Muscle layer of colon (tissue), 2 donors: ENCODE data around the gene VWA2.

Experiments
- H3K27ac ChIP-seq: one replicate; pipeline ENCODE4 v1.7.0; 2013; ENCODE audit warnings: low read depth, mild to moderate bottlenecking, low read length, moderate library complexity
- H3K27me3 ChIP-seq, 2 donors: one replicate each; pipeline ENCODE4 v1.7.0; 2013; ENCODE audit warnings: low read length in 2 of 2, mild to moderate bottlenecking in 2 of 2; ENCODE audit not compliant: insufficient read depth in 2 of 2, control insufficient read depth in 1 of 2
- H3K36me3 ChIP-seq: one replicate; pipeline ENCODE4 v1.7.0; 2013; ENCODE audit warnings: mild to moderate bottlenecking, low read length; ENCODE audit not compliant: insufficient read depth
- H3K4me1 ChIP-seq: one replicate; pipeline ENCODE4 v1.7.0; 2013; ENCODE audit warnings: mild to moderate bottlenecking, low read length; ENCODE audit not compliant: insufficient read depth
- H3K4me3 ChIP-seq, 2 donors: one replicate each; pipeline ENCODE4 v1.7.0; 2013; ENCODE audit warnings: low read length in 2 of 2, low read depth in 1 of 2, mild to moderate bottlenecking in 1 of 2, moderate library complexity in 1 of 2
- H3K9ac ChIP-seq: one replicate; pipeline ENCODE4 v1.7.0; 2013; ENCODE audit warnings: low read length
- H3K9me3 ChIP-seq: one replicate; pipeline ENCODE4 v1.7.0; 2013; ENCODE audit warnings: mild to moderate bottlenecking, low read length
- donor health status: abdominal sarcoma.
- donor health status: Adenocarcinoma of cecum.

Gene VWA2

GRCh38 chr10:114311023-114311422 is 72.0 kb downstream of the VWA2 start:
- H3K9me3 ChIP-seq, result no peaks in the 10 kb centered on the region
- H3K9ac ChIP-seq, result no peak overlapping the region
- no peaks in the 10 kb centered on the region for H3K4me1 ChIP-seq
- H3K4me3 ChIP-seq, result no peak overlapping the region
- no peak overlapping the region for H3K27ac ChIP-seq
- H3K36me3 ChIP-seq, result peaks cover 3% of the 10 kb centered on the region
- no peaks in the 10 kb centered on the region for H3K27me3 ChIP-seq

GRCh38 chr10:114311496-114312209 is 72.6 kb downstream of the VWA2 start:
- no peak overlapping the region for H3K27ac ChIP-seq

GRCh38 chr10:114313139-114313538 is 74.1 kb downstream of the VWA2 start:
- Histone ChIP-seq H3K27ac (no peak overlapping the region), H3K4me3 (no peak overlapping the region), H3K27me3 (no peaks in the 10 kb centered on the region), H3K9ac (no peak overlapping the region), H3K9me3 (no peaks in the 10 kb centered on the region), H3K4me1 (no peaks in the 10 kb centered on the region), H3K36me3 (peaks cover 3% of the 10 kb centered on the region)

More at GRCh38 chr10:114311496-114312209, 72.6 kb downstream of the VWA2 start:
- Histone ChIP-seq H3K27me3 (no peaks in the 10 kb centered on the region), H3K4me3 (no peak overlapping the region), H3K36me3 (peaks cover 3% of the 10 kb centered on the region), H3K4me1 (no peaks in the 10 kb centered on the region), H3K9me3 (no peaks in the 10 kb centered on the region), H3K9ac (no peak overlapping the region)

GRCh38 chr10:114313866-114314265 is 74.8 kb downstream of the VWA2 start:
- no peak overlapping the region for H3K27ac ChIP-seq
- H3K27me3 ChIP-seq, result no peaks in the 10 kb centered on the region
- H3K4me3 ChIP-seq, result no peak overlapping the region
- no peaks in the 10 kb centered on the region for H3K4me1 ChIP-seq
- no peaks in the 10 kb centered on the region for H3K9me3 ChIP-seq
- H3K9ac ChIP-seq, result no peak overlapping the region
- peaks cover 3% of the 10 kb centered on the region for H3K36me3 ChIP-seq

- peaks cover 3% of the 10 kb centered on the region for H3K36me3 ChIP-seq
- no peak overlapping the region for H3K4me3 ChIP-seq
- H3K27me3 ChIP-seq, result no peaks in the 10 kb centered on the region
- H3K27ac ChIP-seq, result no peak overlapping the region
- no peaks in the 10 kb centered on the region for H3K4me1 ChIP-seq
- no peaks in the 10 kb centered on the region for H3K9me3 ChIP-seq
- H3K9ac ChIP-seq, result no peak overlapping the region
Measured at GRCh38 chr10:114315566-114316420, 76.7 kb downstream of the VWA2 start.

- H3K4me1 ChIP-seq, result no peaks in the 10 kb centered on the region
- no peaks in the 10 kb centered on the region for H3K27me3 ChIP-seq
- no peak overlapping the region for H3K4me3 ChIP-seq
- H3K36me3 ChIP-seq, result peaks cover 3% of the 10 kb centered on the region
- H3K27ac ChIP-seq, result no peak overlapping the region
- H3K9ac ChIP-seq, result no peak overlapping the region
- no peaks in the 10 kb centered on the region for H3K9me3 ChIP-seq
Measured at GRCh38 chr10:114316744-114317143, 77.7 kb downstream of the VWA2 start.

- Histone ChIP-seq H3K4me3 (no peak overlapping the region), H3K36me3 (no peaks in the 10 kb centered on the region), H3K9me3 (no peaks in the 10 kb centered on the region), H3K9ac (no peak overlapping the region), H3K27me3 (no peaks in the 10 kb centered on the region), H3K4me1 (no peaks in the 10 kb centered on the region), H3K27ac (no peak overlapping the region)
Measured at GRCh38 chr10:114319406-114320248, 80.6 kb downstream of the VWA2 start.

- Histone ChIP-seq H3K4me1 (no peaks in the 10 kb centered on the region), H3K27me3 (no peaks in the 10 kb centered on the region), H3K36me3 (no peaks in the 10 kb centered on the region), H3K9ac (no peak overlapping the region), H3K27ac (no peak overlapping the region), H3K9me3 (no peaks in the 10 kb centered on the region), H3K4me3 (no peak overlapping the region)
Measured at GRCh38 chr10:114320249-114321116, 81.4 kb downstream of the VWA2 start.

- Histone ChIP-seq H3K4me3 (no peak overlapping the region), H3K36me3 (no peaks in the 10 kb centered on the region), H3K4me1 (no peaks in the 10 kb centered on the region), H3K9me3 (no peaks in the 10 kb centered on the region), H3K9ac (no peak overlapping the region), H3K27ac (no peak overlapping the region), H3K27me3 (no peaks in the 10 kb centered on the region)
Measured at GRCh38 chr10:114322344-114322743, 83.3 kb downstream of the VWA2 start.

GRCh38 chr10:114323023-114323422 is 84.0 kb downstream of the VWA2 start:
- Histone ChIP-seq H3K27ac (no peak overlapping the region), H3K9ac (no peak overlapping the region), H3K4me3 (no peak overlapping the region), H3K4me1 (no peaks in the 10 kb centered on the region), H3K9me3 (no peaks in the 10 kb centered on the region), H3K36me3 (no peaks in the 10 kb centered on the region), H3K27me3 (no peaks in the 10 kb centered on the region)
